ENCODE data around the gene EID1.

EID1 gene

GRCh38 chr15:48868536-48868935, 9.4 kb upstream of the EID1 start:
- H3K9me3 ChIP-seq (ENCODE audit: control insufficient read depth, low read length) = no peaks in the 10 kb centered on the region
- H3K27me3 ChIP-seq (ENCODE audit: control insufficient read depth, insufficient read depth, low read length, poor library complexity, severe bottlenecking) = no peaks in the 10 kb centered on the region
- WGBS, 2 experiments = 82 to 88% methylated on average over 1 of the region's 2 CpGs
- H3K36me3 ChIP-seq (ENCODE audit: control insufficient read depth, insufficient read depth, low read length) = no peaks in the 10 kb centered on the region
- no peak overlapping the region for H3K27ac ChIP-seq (ENCODE audit: insufficient read depth, low read depth, low read length, poor library complexity, severe bottlenecking)
- peaks cover 6% of the 10 kb centered on the region for H3K4me1 ChIP-seq (ENCODE audit: control insufficient read depth, insufficient read depth, low read length)
- H3K4me3 ChIP-seq (ENCODE audit: insufficient read depth, low read depth, low read length) = no peak overlapping the region

DNA sequence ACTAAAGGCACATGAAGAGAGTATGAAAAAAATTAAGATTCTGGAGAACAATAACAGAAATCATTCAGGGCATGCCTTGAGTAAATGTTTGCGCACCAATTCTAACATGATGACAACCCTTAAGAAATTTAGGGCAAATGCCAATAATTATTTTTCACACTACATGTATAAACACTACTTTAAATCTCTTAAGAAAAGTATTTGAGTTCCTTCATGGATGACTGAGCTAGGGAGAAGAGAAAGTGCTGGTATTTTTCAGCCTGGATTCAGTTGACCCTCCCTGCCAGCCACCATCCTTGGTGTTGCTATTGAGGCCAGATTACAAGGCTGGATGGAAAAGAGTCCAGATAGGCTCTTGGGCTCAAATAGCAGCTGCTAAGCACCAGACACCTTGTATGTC, 8.0 kb upstream of the EID1 start:
- Histone ChIP-seq H3K9me3 (ENCODE audit: control insufficient read depth, low read length) (no peaks in the 10 kb centered on the region), H3K36me3 (ENCODE audit: control insufficient read depth, insufficient read depth, low read length) (no peaks in the 10 kb centered on the region)
- 87 to 100% methylated on average over 1 of the region's 1 CpG for WGBS, 2 experiments

DNA sequence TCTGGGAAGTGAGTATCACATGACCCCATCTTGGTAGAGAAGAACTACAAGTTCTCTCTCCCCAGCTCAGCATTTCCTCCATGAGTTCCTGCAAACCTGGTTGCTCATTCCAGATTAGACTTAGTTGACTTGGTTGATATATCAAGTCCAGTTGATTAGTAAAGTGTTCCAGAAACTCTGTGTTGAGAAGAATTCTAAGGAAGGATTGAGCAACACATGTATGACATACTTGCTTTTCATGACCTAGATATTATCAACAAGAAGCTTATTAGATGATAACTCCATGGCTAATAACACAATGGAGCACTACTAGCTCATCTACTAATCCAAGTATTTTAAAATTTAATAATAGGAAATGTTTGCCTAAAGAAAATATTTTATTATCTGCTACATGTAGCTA, 6.4 kb upstream of the EID1 start:
- Histone ChIP-seq H3K4me3 (ENCODE audit: insufficient read depth, low read depth, low read length) (no peak overlapping the region), H3K27me3 (ENCODE audit: control insufficient read depth, insufficient read depth, low read length, poor library complexity, severe bottlenecking) (no peaks in the 10 kb centered on the region), H3K9me3 (ENCODE audit: control insufficient read depth, low read length) (no peaks in the 10 kb centered on the region), H3K4me1 (ENCODE audit: control insufficient read depth, insufficient read depth, low read length) (no peaks in the 10 kb centered on the region), H3K36me3 (ENCODE audit: control insufficient read depth, insufficient read depth, low read length) (no peaks in the 10 kb centered on the region), H3K27ac (ENCODE audit: insufficient read depth, low read depth, low read length, poor library complexity, severe bottlenecking) (no peak overlapping the region)

More for the DNA sequence above, 8.0 kb upstream of the EID1 start:
- peaks cover 6% of the 10 kb centered on the region for H3K4me1 ChIP-seq (ENCODE audit: control insufficient read depth, insufficient read depth, low read length)
- no peaks in the 10 kb centered on the region for H3K27me3 ChIP-seq (ENCODE audit: control insufficient read depth, insufficient read depth, low read length, poor library complexity, severe bottlenecking)
- no peak overlapping the region for H3K27ac ChIP-seq (ENCODE audit: insufficient read depth, low read depth, low read length, poor library complexity, severe bottlenecking)
- H3K4me3 ChIP-seq (ENCODE audit: insufficient read depth, low read depth, low read length) = no peak overlapping the region

- no peaks in the 10 kb centered on the region for H3K9me3 ChIP-seq (ENCODE audit: control insufficient read depth, low read length)
- WGBS, 2 experiments = 67 to 90% methylated on average over 1 to 2 of the region's 2 CpGs
- H3K36me3 ChIP-seq (ENCODE audit: control insufficient read depth, insufficient read depth, low read length) = no peaks in the 10 kb centered on the region
- no peaks in the 10 kb centered on the region for H3K4me1 ChIP-seq (ENCODE audit: control insufficient read depth, insufficient read depth, low read length)
- no peak overlapping the region for H3K4me3 ChIP-seq (ENCODE audit: insufficient read depth, low read depth, low read length)
- H3K27me3 ChIP-seq (ENCODE audit: control insufficient read depth, insufficient read depth, low read length, poor library complexity, severe bottlenecking) = no peaks in the 10 kb centered on the region
- H3K27ac ChIP-seq (ENCODE audit: insufficient read depth, low read depth, low read length, poor library complexity, severe bottlenecking) = no peak overlapping the region
Observed at GRCh38 chr15:48872632-48873031, 5.3 kb upstream of the EID1 start.

DNA sequence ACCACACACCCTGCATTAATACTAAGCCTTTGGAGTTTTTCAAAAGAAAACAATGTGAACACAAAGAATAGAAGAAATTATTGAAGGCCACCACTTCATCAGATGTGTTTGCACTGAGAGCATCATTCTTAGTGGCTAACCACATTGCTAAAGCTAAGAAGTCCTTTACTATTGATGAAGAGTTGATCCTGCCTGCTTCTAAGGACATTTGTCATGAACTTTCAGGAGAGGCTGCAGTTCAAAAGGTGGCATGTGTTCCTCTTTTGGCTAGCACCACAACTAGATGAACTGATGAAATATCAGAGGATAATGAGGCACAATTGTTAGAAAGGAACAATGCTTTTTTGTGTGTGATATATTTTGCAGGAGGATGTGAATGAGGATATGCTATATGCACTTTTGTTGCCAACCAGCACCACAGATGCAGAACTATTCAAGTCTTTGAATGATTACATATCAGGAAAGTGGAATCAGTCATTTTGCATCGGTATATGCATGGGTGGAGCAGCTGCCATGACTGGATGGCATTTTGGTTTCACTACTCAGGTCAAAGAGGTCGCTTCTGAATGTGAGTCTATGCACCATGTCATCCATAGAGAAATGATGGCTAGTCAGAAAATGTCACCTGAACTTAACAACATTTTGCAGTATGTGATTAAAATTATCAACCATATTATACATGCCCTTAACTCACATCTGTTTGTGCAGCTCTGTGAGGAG, 2.5 kb upstream of the EID1 start:
- 80 to 88% methylated on average over 2 of the region's 2 CpGs for WGBS, 2 experiments
- no peak overlapping the region for H3K27ac ChIP-seq (ENCODE audit: insufficient read depth, low read depth, low read length, poor library complexity, severe bottlenecking)
- no peaks in the 10 kb centered on the region for H3K9me3 ChIP-seq (ENCODE audit: control insufficient read depth, low read length)
- no peaks in the 10 kb centered on the region for H3K4me1 ChIP-seq (ENCODE audit: control insufficient read depth, insufficient read depth, low read length)
- no peaks in the 10 kb centered on the region for H3K27me3 ChIP-seq (ENCODE audit: control insufficient read depth, insufficient read depth, low read length, poor library complexity, severe bottlenecking)
- H3K4me3 ChIP-seq (ENCODE audit: insufficient read depth, low read depth, low read length) = no peak overlapping the region
- no peaks in the 10 kb centered on the region for H3K36me3 ChIP-seq (ENCODE audit: control insufficient read depth, insufficient read depth, low read length)

GRCh38 chr15:48876057-48876456, 1.9 kb upstream of the EID1 start:
- no peak overlapping the region for H3K27ac ChIP-seq (ENCODE audit: insufficient read depth, low read depth, low read length, poor library complexity, severe bottlenecking)
- no peaks in the 10 kb centered on the region for H3K27me3 ChIP-seq (ENCODE audit: control insufficient read depth, insufficient read depth, low read length, poor library complexity, severe bottlenecking)
- H3K4me1 ChIP-seq (ENCODE audit: control insufficient read depth, insufficient read depth, low read length) = no peaks in the 10 kb centered on the region
- H3K9me3 ChIP-seq (ENCODE audit: control insufficient read depth, low read length) = no peaks in the 10 kb centered on the region
- WGBS, 2 experiments = 91 to 93% methylated on average over 3 of the region's 3 CpGs
- no peak overlapping the region for H3K4me3 ChIP-seq (ENCODE audit: insufficient read depth, low read depth, low read length)
- H3K36me3 ChIP-seq (ENCODE audit: control insufficient read depth, insufficient read depth, low read length) = no peaks in the 10 kb centered on the region

DNA sequence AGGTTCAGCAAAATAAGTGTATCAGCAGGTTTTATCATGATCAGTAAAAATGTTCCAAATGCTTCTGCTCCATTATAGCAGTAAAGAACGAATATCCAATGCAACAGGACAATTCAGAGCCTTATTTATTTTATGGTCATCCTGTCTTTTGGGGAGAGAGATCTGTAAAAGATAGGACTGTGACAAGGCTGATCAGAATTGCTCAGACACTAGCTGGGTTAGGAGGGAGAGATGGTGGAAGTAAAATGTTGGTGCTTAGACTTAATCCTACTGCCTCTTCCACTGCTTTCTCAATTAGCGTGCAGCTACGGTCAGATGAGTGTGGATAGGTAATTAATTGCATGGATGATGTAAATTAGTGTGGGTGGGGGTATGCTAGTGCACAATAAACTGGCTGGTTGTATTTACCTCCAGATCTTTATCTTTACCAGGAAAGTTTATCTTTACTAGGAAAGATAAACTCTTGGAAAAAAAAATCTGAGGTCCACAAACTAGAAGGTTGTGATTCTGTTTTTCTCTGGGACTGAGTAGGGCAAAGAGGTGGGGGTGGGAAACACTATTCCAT, 2.2 kb downstream of the EID1 start:
- no peak overlapping the region for H3K4me3 ChIP-seq (ENCODE audit: insufficient read depth, low read depth, low read length)
- H3K27ac ChIP-seq (ENCODE audit: insufficient read depth, low read depth, low read length, poor library complexity, severe bottlenecking) = no peak overlapping the region
- WGBS, 2 experiments = 78 to 87% methylated on average over 3 of the region's 3 CpGs
- H3K4me1 ChIP-seq (ENCODE audit: control insufficient read depth, insufficient read depth, low read length) = no peaks in the 10 kb centered on the region
- no peaks in the 10 kb centered on the region for H3K27me3 ChIP-seq (ENCODE audit: control insufficient read depth, insufficient read depth, low read length, poor library complexity, severe bottlenecking)
- H3K9me3 ChIP-seq (ENCODE audit: control insufficient read depth, low read length) = no peaks in the 10 kb centered on the region
- H3K36me3 ChIP-seq (ENCODE audit: control insufficient read depth, insufficient read depth, low read length) = no peaks in the 10 kb centered on the region

- Histone ChIP-seq H3K27ac (ENCODE audit: insufficient read depth, low read depth, low read length, poor library complexity, severe bottlenecking) (no peak overlapping the region), H3K9me3 (ENCODE audit: control insufficient read depth, low read length) (no peaks in the 10 kb centered on the region), H3K36me3 (ENCODE audit: control insufficient read depth, insufficient read depth, low read length) (no peaks in the 10 kb centered on the region), H3K4me3 (ENCODE audit: insufficient read depth, low read depth, low read length) (no peak overlapping the region), H3K27me3 (ENCODE audit: control insufficient read depth, insufficient read depth, low read length, poor library complexity, severe bottlenecking) (no peaks in the 10 kb centered on the region), H3K4me1 (ENCODE audit: control insufficient read depth, insufficient read depth, low read length) (no peaks in the 10 kb centered on the region)
- 90 to 100% methylated on average over 2 of the region's 2 CpGs for WGBS, 2 experiments
Observed at GRCh38 chr15:48883699-48884098, 5.8 kb downstream of the EID1 start.

- WGBS, 2 experiments = 79 to 88% methylated on average over 1 to 2 of the region's 2 CpGs
- Histone ChIP-seq H3K4me3 (ENCODE audit: insufficient read depth, low read depth, low read length) (no peak overlapping the region), H3K36me3 (ENCODE audit: control insufficient read depth, insufficient read depth, low read length) (no peaks in the 10 kb centered on the region), H3K4me1 (ENCODE audit: control insufficient read depth, insufficient read depth, low read length) (no peaks in the 10 kb centered on the region), H3K27ac (ENCODE audit: insufficient read depth, low read depth, low read length, poor library complexity, severe bottlenecking) (no peak overlapping the region), H3K9me3 (ENCODE audit: control insufficient read depth, low read length) (no peaks in the 10 kb centered on the region), H3K27me3 (ENCODE audit: control insufficient read depth, insufficient read depth, low read length, poor library complexity, severe bottlenecking) (no peaks in the 10 kb centered on the region)
Observed at GRCh38 chr15:48887144-48887543, 9.2 kb downstream of the EID1 start.

DNA sequence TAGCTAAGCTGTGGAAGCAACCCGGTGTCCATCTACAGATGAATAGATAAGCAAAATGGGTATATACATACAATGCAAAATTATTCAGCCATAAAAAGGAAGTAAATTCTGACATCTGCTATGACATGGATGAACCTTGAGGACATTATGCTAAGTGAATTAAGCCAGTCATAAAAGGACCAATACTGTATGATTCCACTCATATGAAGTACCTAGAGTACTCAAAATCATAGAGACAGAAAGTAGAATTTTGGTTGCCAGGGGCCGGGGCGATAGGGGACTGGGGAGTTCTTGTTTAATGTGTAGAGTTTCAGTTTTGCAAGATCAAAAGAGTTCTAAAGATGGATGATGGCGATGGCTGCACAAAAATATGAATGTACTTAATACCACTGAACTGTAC, 10.3 kb downstream of the EID1 start:
- Histone ChIP-seq H3K36me3 (ENCODE audit: control insufficient read depth, insufficient read depth, low read length) (no peaks in the 10 kb centered on the region), H3K9me3 (ENCODE audit: control insufficient read depth, low read length) (no peaks in the 10 kb centered on the region), H3K27ac (ENCODE audit: insufficient read depth, low read depth, low read length, poor library complexity, severe bottlenecking) (no peak overlapping the region), H3K4me3 (ENCODE audit: insufficient read depth, low read depth, low read length) (no peak overlapping the region), H3K4me1 (ENCODE audit: control insufficient read depth, insufficient read depth, low read length) (no peaks in the 10 kb centered on the region), H3K27me3 (ENCODE audit: control insufficient read depth, insufficient read depth, low read length, poor library complexity, severe bottlenecking) (no peaks in the 10 kb centered on the region)
- 88 to 92% methylated on average over 3 to 4 of the region's 4 CpGs for WGBS, 2 experiments

All from ectodermal cell (in vitro differentiated cells).